HEK293T (cell line): Measurements from ENCODE around the gene LRRC55.

Experiments used
- CTCF ChIA-PET: fragments of 350-600 bp; formaldehyde crosslinking; extraction: SDS; loops from one replicate; lab custom pipeline; 2021; ENCODE audit warnings: antibody characterized with exemption, inconsistent platforms; lab: Yijun Ruan, JAX
- POLR2A ChIA-PET: fragments of 350-600 bp; formaldehyde crosslinking; extraction: SDS; loops from one replicate; lab custom pipeline; 2020; ENCODE audit warnings: antibody characterized with exemption, inconsistent platforms; lab: Yijun Ruan, JAX
- DNase-seq: peaks from one replicate; pipeline ENCODE4 v3.0.0; 2012; ENCODE audit warnings: mixed read lengths; ENCODE audit errors: extremely low spot score
- ARNT ChIP-seq: fragments of 450-650 bp; IDR thresholded peaks from 2 replicates; pipeline ENCODE4 v1.6.1; 2017; ENCODE audit warnings: mild to moderate bottlenecking
- BHLHE40 ChIP-seq: fragments of 450-650 bp; IDR thresholded peaks from 2 replicates; pipeline ENCODE4 v1.6.1; 2016; ENCODE audit warnings: mild to moderate bottlenecking, moderate library complexity, borderline replicate concordance
- CTBP1 ChIP-seq: fragments of 450-650 bp; IDR thresholded peaks from 2 replicates; pipeline ENCODE4 v1.6.1; 2016; ENCODE audit warnings: borderline replicate concordance
- ELF4 ChIP-seq: fragments of 450-650 bp; IDR thresholded peaks from 2 replicates; pipeline ENCODE4 v1.6.1; 2017; ENCODE audit warnings: antibody characterized with exemption
- FOXA1 ChIP-seq: fragments of 450-650 bp; IDR thresholded peaks from 2 replicates; pipeline ENCODE4 v1.6.1; 2016; ENCODE audit warnings: mild to moderate bottlenecking
- FOXK2 ChIP-seq: fragments of 450-650 bp; IDR thresholded peaks from 2 replicates; pipeline ENCODE4 v1.6.1; 2016; ENCODE audit warnings: mild to moderate bottlenecking
- FOXM1 ChIP-seq: fragments of 450-650 bp; IDR thresholded peaks from 2 replicates; pipeline ENCODE4 v1.6.1; 2017; ENCODE audit warnings: mild to moderate bottlenecking, borderline replicate concordance
- HDGF ChIP-seq: fragments of 450-650 bp; IDR thresholded peaks from 2 replicates; pipeline ENCODE4 v1.6.1; 2017; ENCODE audit warnings: antibody characterized with exemption, borderline replicate concordance
- L3MBTL2 ChIP-seq: fragments of 450-650 bp; conservative IDR thresholded peaks from 2 replicates; pipeline ENCODE4 v1.6.1; 2016; ENCODE audit warnings: mild to moderate bottlenecking
- LEF1 ChIP-seq: fragments of 450-650 bp; IDR thresholded peaks from 2 replicates; pipeline ENCODE4 v1.6.1; 2017; ENCODE audit warnings: mild to moderate bottlenecking, borderline replicate concordance
- NFRKB ChIP-seq: fragments of 450-650 bp; IDR thresholded peaks from 2 replicates; pipeline ENCODE4 v1.6.1; 2016; ENCODE audit warnings: mild to moderate bottlenecking, moderate library complexity
- SP1 ChIP-seq: fragments of 450-650 bp; IDR thresholded peaks from 2 replicates; pipeline ENCODE4 v1.6.1; 2017
- SUZ12 ChIP-seq: fragments of 450-650 bp; IDR thresholded peaks from 2 replicates; pipeline ENCODE4 v1.6.1; 2016; ENCODE audit warnings: mild to moderate bottlenecking
- TARDBP ChIP-seq: fragments of 450-650 bp; IDR thresholded peaks from 2 replicates; pipeline ENCODE4 v1.6.1; 2016
- ZNF384 ChIP-seq: fragments of 450-650 bp; IDR thresholded peaks from 2 replicates; pipeline ENCODE4 v1.6.1; 2016
- TF ChIP-seq, protein P1 (sequence below): fragments of 450-650 bp; IDR thresholded peaks from 2 replicates; pipeline ENCODE4 v1.6.1; 2016

The LRRC55 gene

DNA sequence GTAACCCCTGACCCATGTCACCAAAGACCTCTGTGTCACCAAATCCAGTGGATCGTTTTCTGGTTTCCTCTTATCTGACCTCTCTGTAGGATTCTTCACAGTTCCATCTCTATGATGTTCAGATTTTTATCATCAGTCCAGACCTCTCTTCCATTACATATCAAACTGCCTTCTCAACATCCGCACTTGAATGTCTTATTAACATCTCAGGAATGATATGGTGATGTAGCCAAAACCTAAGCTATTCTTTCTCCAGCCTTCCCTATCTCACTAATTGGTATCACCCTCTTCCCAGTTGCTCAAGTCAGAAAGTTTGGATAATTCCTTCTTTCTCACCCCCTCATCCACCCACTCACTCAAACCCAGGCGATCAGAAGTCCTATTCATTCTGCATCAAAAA is 41.8 kb downstream of the LRRC55 start:
- TF ChIP-seq CTBP1 = no peak
- CTCF ChIA-PET = no interaction called here
- no peak for DNase-seq
- POLR2A ChIA-PET = no interaction called here

DNA sequence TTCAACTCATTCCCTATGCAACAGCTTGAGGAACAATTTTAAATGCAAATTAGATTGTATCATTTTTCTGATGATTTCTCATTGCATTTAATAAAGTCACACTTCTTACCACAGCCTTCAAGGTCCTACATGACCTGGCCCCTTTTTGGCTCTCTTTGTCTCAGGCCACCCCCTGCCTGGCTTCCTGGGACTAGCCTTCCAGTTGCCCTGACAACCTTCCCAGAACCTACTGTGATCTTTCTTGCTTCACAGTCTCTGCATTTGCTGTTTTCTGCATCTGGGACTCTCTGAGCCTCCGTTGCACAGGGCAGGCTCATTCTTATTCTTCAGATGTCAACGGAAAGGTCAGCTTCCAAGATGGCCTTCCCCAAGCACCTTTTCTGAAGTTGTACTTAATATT is 42.4 kb downstream of the LRRC55 start:
- POLR2A ChIA-PET = no interaction called here
- TF ChIP-seq TARDBP = no peak
- no peak for TF ChIP-seq HDGF
- no peak for TF ChIP-seq SUZ12
- TF ChIP-seq ELF4 = no peak
- TF ChIP-seq NFRKB = no peak
- CTCF ChIA-PET = no interaction called here
- DNase-seq = no peak

DNA sequence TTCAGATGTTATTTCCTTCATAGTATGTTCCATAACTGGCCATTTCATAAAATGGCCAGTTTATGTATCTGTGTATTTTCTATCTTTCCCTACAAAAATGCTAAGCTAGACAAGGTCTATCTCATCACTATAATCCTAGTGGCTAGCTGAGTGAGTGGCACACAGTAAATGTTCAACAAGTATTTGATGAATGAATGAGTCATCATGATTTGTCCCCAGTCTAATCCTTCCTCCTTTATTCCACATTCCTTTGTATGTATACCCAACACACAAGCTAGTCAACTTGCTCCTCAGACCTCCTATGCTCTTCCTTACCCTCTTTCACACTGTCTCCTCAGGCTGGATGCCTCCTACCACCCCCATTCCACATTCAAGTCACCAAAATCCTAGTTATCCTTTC is 42.8 kb downstream of the LRRC55 start:
- TF ChIP-seq FOXK2 = no peak
- no peak for TF ChIP-seq SUZ12
- no peak for TF ChIP-seq ELF4
- TF ChIP-seq SP1 = no peak
- TF ChIP-seq, protein P1, sequence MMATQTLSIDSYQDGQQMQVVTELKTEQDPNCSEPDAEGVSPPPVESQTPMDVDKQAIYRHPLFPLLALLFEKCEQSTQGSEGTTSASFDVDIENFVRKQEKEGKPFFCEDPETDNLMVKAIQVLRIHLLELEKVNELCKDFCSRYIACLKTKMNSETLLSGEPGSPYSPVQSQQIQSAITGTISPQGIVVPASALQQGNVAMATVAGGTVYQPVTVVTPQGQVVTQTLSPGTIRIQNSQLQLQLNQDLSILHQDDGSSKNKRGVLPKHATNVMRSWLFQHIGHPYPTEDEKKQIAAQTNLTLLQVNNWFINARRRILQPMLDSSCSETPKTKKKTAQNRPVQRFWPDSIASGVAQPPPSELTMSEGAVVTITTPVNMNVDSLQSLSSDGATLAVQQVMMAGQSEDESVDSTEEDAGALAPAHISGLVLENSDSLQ = no peak
- no peak for TF ChIP-seq ARNT
- no peak for TF ChIP-seq BHLHE40
- no peak for TF ChIP-seq LEF1
- DNase-seq = no peak
- ChIA-PET POLR2A (no interaction called here), CTCF (no interaction called here)

DNA sequence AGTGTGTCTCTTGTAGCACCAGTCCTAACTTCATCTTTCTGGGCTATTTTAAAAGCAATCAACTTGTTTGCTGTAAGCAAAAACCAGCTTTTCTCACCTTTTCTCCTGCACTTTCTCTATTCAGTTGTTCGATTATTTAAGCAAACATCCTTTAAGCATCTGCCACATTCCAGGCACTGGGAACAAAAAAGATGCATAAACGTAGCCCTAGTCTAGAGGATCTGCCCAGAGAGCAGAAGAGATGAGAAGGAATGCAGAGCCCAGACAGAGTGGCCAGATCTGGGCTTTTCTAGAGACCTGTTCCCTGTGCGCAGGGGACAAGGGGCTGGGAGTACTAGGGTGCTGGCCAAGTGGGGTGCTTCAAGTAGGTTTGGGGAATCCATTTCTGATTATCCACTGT is 46.8 kb downstream of the LRRC55 start:
- CTCF ChIA-PET = no interaction called here
- TF ChIP-seq CTBP1 = no peak
- TF ChIP-seq ELF4 = no peak
- no peak for TF ChIP-seq FOXM1
- no peak for TF ChIP-seq HDGF
- TF ChIP-seq ARNT = no peak
- TF ChIP-seq SP1 = no peak
- TF ChIP-seq BHLHE40 = no peak
- TF ChIP-seq L3MBTL2 = no peak
- no peak for TF ChIP-seq TARDBP
- TF ChIP-seq NFRKB = no peak
- TF ChIP-seq SUZ12 = no peak
- TF ChIP-seq, protein P1 = no peak
- TF ChIP-seq LEF1 = no peak
- no peak for TF ChIP-seq FOXA1
- TF ChIP-seq ZNF384 = no peak
- POLR2A ChIA-PET = no interaction called here
- DNase-seq = no peak

DNA sequence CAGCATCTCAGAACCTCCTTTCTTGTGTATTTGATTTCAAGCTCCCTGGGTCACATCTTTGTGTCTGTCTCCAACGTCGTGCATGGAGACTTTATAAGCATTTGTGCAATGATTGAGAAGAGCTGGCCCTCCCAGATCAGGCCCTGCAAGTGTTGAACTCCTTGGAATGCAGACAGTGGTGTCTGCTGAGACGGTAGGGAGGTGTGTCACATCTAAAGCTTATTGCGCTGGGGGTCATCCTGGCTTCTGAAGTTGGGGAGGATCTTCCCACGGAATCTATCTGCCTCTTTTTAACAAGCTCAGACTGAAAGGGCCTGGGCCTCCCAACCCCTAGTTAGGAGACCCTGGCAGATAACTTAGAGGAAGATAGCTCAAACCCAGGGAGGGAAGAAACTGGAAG is 48.6 kb downstream of the LRRC55 start:
- CTCF ChIA-PET = interaction anchor here (0.7 to 1.0 kb wide), 2 partner anchors 19 to 103 kb away, joined by 3 to 4 read pairs; no protein-coding TSS in a partner anchor
- DNase-seq = no peak
- TF ChIP-seq SP1 (no peak), LEF1 (no peak), L3MBTL2 (no peak), ELF4 (no peak), BHLHE40 (no peak), FOXK2 (no peak), SUZ12 (no peak), ZNF384 (no peak), FOXM1 (no peak)
- TF ChIP-seq, protein P1 = no peak
- POLR2A ChIA-PET = no interaction called here

DNA sequence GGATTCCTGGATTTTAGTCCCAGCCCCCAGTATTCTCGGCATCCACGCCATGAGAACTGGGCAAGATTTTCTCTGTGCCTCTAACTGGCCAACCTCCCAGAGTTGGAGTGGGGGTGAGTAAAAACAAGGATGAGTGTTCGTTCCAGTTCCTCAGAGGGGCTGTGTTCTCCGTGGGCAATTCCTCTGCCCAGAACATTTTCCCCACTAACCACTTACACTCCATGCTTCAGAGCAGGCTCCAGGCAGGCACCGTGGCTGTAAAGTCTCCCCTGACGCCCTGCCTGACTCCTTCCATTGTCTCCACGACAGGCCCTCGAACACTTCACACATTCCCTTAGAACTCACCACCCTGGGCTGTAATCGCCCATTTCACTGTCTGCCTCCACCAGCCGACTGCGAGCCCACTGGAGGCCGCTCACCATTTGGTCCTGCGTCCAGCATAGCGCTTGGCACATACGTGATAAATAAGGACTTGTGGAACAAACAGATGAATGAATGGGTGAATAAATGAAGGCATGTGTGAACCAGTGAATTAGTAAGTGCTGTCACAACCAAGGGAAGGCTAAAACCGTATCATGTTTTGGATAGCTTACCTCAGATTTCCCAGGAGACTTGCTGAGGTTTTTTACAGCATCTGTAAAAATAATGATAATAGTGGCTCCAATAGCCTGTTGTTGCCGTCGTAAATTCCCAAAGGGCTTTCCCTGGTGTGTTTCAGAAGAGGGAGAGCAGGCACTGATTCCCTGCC is 49.2 kb downstream of the LRRC55 start:
- ChIA-PET POLR2A (no interaction called here), CTCF (interaction anchor here (0.7 to 1.0 kb wide), 2 partner anchors 18 to 103 kb away, joined by 3 to 4 read pairs; no protein-coding TSS in a partner anchor)
- TF ChIP-seq CTBP1 = no peak
- TF ChIP-seq BHLHE40 = no peak
- TF ChIP-seq HDGF = no peak
- no peak for TF ChIP-seq FOXK2
- TF ChIP-seq ELF4 = no peak
- TF ChIP-seq FOXM1 = no peak
- no peak for TF ChIP-seq TARDBP
- TF ChIP-seq ARNT = no peak
- no peak for TF ChIP-seq FOXA1
- no peak for TF ChIP-seq ZNF384
- TF ChIP-seq NFRKB = no peak
- TF ChIP-seq SP1 = no peak
- TF ChIP-seq, protein P1 = no peak
- TF ChIP-seq SUZ12 = no peak
- DNase-seq = no peak
